Spleen (tissue), 7 donors: Measurements from ENCODE around the gene AXIN1.

ENCODE experiments used
- POLR2A ChIP-seq, 3 donors: fragments of 450-650 bp; IDR thresholded peaks; one replicate each; pipeline ENCODE4 v1.5.1; 2017; ENCODE audit warnings: antibody characterized with exemption in 3 of 3, mild to moderate bottlenecking in 1 of 3
- POLR2AphosphoS5 ChIP-seq, 3 donors: sonication (generic); formaldehyde crosslinking; IDR thresholded peaks; one replicate each; pipeline ENCODE4 v1.5.1; 2017; ENCODE audit warnings: antibody characterized with exemption in 3 of 3
- TF ChIP-seq, protein P1 (sequence below), 11 experiments: fragments of 200-600 bp in 7 of 11; fragments of 450-650 bp in 4 of 11; sonication (generic) in 4 of 11; IDR thresholded peaks in 8 of 11; conservative IDR thresholded peaks in 3 of 11; 1 replicate in 7 of 11; 2 replicates in 4 of 11; pipeline versions ENCODE4 v1.4.0 to v1.8.0; 2016 to 2021; ENCODE audit warnings: antibody characterized with exemption in 11 of 11, inconsistent platforms in 4 of 11, mild to moderate bottlenecking in 1 of 11
- donor health status: DM: no; HTN: no; CAD: no; lungs with moderate emphysema.
- donor health status: DM: no; HTN: no; CAD: no.
- donor health status: DM: no; HTN: no; CAD: no.

DNA sequence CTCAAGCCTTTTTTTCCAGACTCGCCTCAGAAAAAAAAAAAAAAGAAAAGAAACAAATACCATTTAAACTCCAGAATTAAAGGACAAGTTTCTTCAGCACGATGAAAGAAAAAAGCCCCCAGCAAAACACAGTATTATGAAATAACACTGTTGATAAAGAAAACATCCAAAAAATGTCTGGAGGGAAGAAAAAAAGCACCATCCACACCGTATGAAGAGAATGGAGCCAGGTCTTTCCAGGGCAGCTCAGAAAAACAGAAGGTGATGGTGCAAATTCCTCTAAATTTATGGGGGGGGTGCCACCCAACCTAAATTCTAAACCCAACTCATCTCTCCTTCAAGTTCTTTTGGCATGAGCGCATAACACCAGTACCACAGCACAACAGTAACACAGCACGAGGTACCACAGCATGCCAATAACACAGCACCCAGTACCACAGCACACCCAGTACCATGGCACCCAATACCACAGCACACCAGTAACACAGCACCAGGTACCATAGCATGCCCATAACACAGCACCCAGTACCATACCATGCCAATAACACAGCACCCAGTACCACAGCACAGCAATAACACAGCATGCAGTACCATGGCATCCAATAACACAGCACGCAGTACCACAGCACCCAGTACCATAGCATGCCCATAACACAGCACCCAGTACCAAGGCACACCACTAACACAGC, 19.0 kb downstream of the AXIN1 start:
- TF ChIP-seq POLR2A (IDR thresholded peaks at IDR 0.05) (no peak), POLR2AphosphoS5 (IDR thresholded peaks at IDR 0.05) (no peak)
- TF ChIP-seq, protein P1, sequence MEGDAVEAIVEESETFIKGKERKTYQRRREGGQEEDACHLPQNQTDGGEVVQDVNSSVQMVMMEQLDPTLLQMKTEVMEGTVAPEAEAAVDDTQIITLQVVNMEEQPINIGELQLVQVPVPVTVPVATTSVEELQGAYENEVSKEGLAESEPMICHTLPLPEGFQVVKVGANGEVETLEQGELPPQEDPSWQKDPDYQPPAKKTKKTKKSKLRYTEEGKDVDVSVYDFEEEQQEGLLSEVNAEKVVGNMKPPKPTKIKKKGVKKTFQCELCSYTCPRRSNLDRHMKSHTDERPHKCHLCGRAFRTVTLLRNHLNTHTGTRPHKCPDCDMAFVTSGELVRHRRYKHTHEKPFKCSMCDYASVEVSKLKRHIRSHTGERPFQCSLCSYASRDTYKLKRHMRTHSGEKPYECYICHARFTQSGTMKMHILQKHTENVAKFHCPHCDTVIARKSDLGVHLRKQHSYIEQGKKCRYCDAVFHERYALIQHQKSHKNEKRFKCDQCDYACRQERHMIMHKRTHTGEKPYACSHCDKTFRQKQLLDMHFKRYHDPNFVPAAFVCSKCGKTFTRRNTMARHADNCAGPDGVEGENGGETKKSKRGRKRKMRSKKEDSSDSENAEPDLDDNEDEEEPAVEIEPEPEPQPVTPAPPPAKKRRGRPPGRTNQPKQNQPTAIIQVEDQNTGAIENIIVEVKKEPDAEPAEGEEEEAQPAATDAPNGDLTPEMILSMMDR (IDR thresholded peaks at IDR 0.05 in 8 of 11, conservative IDR thresholded peaks at IDR 0.05 in 3 of 11), result no peak
